ENCODE results near the gene L1TD1.

DNA sequence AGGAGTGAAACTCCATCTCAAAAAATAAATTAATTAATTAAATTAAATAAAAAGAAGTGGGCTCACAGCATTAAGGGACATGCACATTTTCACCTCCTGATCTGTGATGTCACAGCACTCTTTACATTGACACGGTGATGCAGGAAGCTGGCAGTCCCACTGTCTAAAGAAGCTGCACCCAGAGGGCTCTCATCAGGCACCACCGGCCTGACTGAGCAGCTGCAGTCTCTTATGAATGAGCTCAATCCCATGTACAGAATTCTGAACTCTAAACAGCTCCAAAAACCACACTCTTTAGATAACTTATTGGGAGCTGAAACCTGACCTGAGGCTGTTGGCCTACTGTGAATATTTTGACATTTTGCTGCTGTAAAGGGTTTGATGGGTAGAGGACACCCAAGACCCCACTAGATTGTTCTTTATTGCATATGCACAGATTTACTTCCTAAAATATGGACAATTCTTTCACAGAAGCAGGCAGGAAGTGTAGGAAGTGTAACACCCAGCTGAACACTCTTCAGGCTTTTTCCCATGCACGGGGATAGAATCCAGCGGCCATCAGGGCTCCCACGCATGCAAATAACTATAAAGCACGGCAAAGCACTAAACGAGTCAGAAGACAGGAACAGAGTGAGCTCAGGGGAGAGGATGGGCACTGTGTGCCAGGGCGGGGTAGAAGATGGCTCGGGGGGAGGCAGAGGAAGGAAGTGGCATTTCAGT, 46.2 kb downstream of the L1TD1 start:
- TF ChIP-seq, protein P1, sequence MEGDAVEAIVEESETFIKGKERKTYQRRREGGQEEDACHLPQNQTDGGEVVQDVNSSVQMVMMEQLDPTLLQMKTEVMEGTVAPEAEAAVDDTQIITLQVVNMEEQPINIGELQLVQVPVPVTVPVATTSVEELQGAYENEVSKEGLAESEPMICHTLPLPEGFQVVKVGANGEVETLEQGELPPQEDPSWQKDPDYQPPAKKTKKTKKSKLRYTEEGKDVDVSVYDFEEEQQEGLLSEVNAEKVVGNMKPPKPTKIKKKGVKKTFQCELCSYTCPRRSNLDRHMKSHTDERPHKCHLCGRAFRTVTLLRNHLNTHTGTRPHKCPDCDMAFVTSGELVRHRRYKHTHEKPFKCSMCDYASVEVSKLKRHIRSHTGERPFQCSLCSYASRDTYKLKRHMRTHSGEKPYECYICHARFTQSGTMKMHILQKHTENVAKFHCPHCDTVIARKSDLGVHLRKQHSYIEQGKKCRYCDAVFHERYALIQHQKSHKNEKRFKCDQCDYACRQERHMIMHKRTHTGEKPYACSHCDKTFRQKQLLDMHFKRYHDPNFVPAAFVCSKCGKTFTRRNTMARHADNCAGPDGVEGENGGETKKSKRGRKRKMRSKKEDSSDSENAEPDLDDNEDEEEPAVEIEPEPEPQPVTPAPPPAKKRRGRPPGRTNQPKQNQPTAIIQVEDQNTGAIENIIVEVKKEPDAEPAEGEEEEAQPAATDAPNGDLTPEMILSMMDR (IDR thresholded peaks at IDR 0.05): no peak
- no peak for TF ChIP-seq EZH2 (IDR thresholded peaks at IDR 0.05; ENCODE audit: borderline replicate concordance, insufficient read depth, low read depth, low read length, poor library complexity, severe bottlenecking)

Measured in B cell (primary cell).